K562 (cell line): ENCODE results near the gene TOMT.

Experiments used
- BRF1 ChIP-seq: IDR thresholded peaks from 3 replicates; pipeline ENCODE4 v1.6.1; 2011; ENCODE audit warnings: borderline replicate concordance, mild to moderate bottlenecking; ENCODE audit not compliant: insufficient read length; ENCODE audit errors: extremely low read depth
- CEBPB ChIP-seq: fragments of 450-650 bp; IDR thresholded peaks from 2 replicates; pipeline ENCODE4 v1.6.1; 2016; ENCODE audit warnings: missing genetic modification characterization, missing compliant biosample characterization
- EP300 ChIP-seq: IDR thresholded peaks from 2 replicates; pipeline ENCODE4 v1.6.1; 2012; ENCODE audit warnings: low read length, improper control_type of control experiment
- EZH2 ChIP-seq: IDR thresholded peaks from 2 replicates; pipeline ENCODE4 v1.6.1; 2012; ENCODE audit warnings: low read depth, mild to moderate bottlenecking, inconsistent platforms, low read length, borderline replicate concordance
- TF ChIP-seq, protein P1 (sequence below), 2 experiments: IDR thresholded peaks; 2 replicates each; pipeline ENCODE4 v1.6.1; 2012; ENCODE audit warnings: improper control_type of control experiment in 2 of 2, low read depth in 2 of 2, low read length in 2 of 2, borderline replicate concordance in 1 of 2
- TF ChIP-seq, protein P2 (sequence below), 3 experiments: IDR thresholded peaks in 2 of 3; conservative IDR thresholded peaks in 1 of 3; 2 replicates each; pipeline ENCODE4 v1.5.1; 2011 to 2012; ENCODE audit warnings: low read length in 3 of 3, mild to moderate bottlenecking in 3 of 3, control low read depth in 2 of 3, improper control_type of control experiment in 1 of 3, inconsistent platforms in 1 of 3, low read depth in 1 of 3, mixed read lengths in 1 of 3, moderate library complexity in 1 of 3; ENCODE audit not compliant: insufficient read depth in 2 of 3

DNA sequence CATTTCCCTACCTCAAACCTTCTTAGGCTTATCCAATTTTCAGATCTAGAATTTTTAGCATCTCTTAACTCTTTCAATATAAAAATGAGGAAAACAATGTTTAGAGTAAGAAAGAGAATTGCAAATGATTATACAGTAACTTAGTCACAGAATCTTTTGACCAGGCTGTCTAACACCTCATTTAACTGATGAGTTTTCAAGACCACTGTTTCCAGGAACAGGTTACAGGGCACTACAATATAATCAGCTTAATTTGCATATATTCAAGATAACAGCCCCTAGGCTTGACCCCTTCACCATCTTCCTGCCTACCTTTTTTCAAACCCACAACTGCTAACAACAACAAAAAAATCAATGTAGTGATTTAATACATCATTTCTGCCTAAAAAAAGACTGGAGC lies 38.0 kb upstream of the TOMT start:
- TF ChIP-seq, protein P1, sequence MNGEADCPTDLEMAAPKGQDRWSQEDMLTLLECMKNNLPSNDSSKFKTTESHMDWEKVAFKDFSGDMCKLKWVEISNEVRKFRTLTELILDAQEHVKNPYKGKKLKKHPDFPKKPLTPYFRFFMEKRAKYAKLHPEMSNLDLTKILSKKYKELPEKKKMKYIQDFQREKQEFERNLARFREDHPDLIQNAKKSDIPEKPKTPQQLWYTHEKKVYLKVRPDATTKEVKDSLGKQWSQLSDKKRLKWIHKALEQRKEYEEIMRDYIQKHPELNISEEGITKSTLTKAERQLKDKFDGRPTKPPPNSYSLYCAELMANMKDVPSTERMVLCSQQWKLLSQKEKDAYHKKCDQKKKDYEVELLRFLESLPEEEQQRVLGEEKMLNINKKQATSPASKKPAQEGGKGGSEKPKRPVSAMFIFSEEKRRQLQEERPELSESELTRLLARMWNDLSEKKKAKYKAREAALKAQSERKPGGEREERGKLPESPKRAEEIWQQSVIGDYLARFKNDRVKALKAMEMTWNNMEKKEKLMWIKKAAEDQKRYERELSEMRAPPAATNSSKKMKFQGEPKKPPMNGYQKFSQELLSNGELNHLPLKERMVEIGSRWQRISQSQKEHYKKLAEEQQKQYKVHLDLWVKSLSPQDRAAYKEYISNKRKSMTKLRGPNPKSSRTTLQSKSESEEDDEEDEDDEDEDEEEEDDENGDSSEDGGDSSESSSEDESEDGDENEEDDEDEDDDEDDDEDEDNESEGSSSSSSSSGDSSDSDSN (IDR thresholded peaks at IDR 0.05; ENCODE audit: borderline replicate concordance in 1 of 2, low read depth in 2 of 2, low read length in 2 of 2): no peak
- TF ChIP-seq, protein P2, sequence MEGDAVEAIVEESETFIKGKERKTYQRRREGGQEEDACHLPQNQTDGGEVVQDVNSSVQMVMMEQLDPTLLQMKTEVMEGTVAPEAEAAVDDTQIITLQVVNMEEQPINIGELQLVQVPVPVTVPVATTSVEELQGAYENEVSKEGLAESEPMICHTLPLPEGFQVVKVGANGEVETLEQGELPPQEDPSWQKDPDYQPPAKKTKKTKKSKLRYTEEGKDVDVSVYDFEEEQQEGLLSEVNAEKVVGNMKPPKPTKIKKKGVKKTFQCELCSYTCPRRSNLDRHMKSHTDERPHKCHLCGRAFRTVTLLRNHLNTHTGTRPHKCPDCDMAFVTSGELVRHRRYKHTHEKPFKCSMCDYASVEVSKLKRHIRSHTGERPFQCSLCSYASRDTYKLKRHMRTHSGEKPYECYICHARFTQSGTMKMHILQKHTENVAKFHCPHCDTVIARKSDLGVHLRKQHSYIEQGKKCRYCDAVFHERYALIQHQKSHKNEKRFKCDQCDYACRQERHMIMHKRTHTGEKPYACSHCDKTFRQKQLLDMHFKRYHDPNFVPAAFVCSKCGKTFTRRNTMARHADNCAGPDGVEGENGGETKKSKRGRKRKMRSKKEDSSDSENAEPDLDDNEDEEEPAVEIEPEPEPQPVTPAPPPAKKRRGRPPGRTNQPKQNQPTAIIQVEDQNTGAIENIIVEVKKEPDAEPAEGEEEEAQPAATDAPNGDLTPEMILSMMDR (IDR thresholded peaks at IDR 0.05 in 2 of 3, conservative IDR thresholded peaks at IDR 0.05 in 1 of 3; ENCODE audit: insufficient read depth in 2 of 3, low read depth in 1 of 3, low read length in 3 of 3): no peak
- TF ChIP-seq BRF1 (no peak), EP300 (no peak), EZH2 (no peak), CEBPB (no peak)
